NT2/D1 (cell line): ENCODE measurements around the gene PLG.

Experiments
- SUZ12 ChIP-seq: IDR thresholded peaks from 2 replicates; pipeline ENCODE4 v1.6.1; 2011; ENCODE audit not compliant: insufficient read length, insufficient read depth; ENCODE audit errors: extremely low read depth
- YY1 ChIP-seq: IDR thresholded peaks from 2 replicates; pipeline ENCODE4 v1.6.1; 2011; ENCODE audit not compliant: insufficient read length, insufficient read depth
- ZNF274 ChIP-seq: IDR thresholded peaks from 2 replicates; pipeline ENCODE4 v1.6.1; 2011; ENCODE audit warnings: mild to moderate bottlenecking, low read depth, low read length

DNA sequence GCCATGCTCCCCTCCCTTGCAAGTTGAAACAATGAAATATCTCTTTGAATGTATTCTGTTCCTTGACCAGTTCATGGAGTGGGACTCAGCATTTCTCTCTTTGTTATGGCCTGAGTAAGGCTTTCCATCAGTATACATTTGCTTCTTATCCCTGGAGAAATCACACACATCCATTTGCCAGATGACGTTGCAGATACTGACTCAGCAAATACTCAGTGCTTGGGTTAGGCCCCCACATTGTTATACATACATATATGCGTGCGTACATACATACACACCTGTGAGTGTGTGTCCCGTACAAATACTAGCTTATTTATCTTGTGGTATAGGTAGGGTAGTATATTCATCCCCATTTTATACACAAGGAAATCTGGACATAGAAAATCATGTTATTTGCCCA lies 72.4 kb downstream of the PLG start:
- TF ChIP-seq SUZ12: no peak
- no peak for TF ChIP-seq ZNF274
- no peak for TF ChIP-seq YY1
